Muscle layer of duodenum (tissue), 2 donors: ENCODE data around the gene CDC42BPB.

Source experiments
- H3K27ac ChIP-seq: one replicate; pipeline ENCODE4 v1.7.0; 2013; ENCODE audit warnings: mild to moderate bottlenecking, low read length
- H3K27me3 ChIP-seq: one replicate; pipeline ENCODE4 v1.7.0; 2013; ENCODE audit warnings: low read depth, mild to moderate bottlenecking, control low read depth, low read length
- H3K36me3 ChIP-seq, 2 donors: one replicate each; pipeline ENCODE4 v1.7.0; 2013; ENCODE audit warnings: low read length in 2 of 2, control low read depth in 1 of 2, mild to moderate bottlenecking in 1 of 2; ENCODE audit not compliant: insufficient read depth in 2 of 2, control insufficient read depth in 1 of 2
- H3K4me1 ChIP-seq, 2 donors: one replicate each; pipeline ENCODE4 v1.7.0; 2013; ENCODE audit warnings: low read length in 2 of 2, mild to moderate bottlenecking in 2 of 2, control low read depth in 1 of 2, moderate library complexity in 1 of 2; ENCODE audit not compliant: insufficient read depth in 2 of 2, control insufficient read depth in 1 of 2
- H3K4me3 ChIP-seq, 2 donors: one replicate each; pipeline ENCODE4 v1.7.0; 2013; ENCODE audit warnings: low read length in 2 of 2, low read depth in 1 of 2, mild to moderate bottlenecking in 1 of 2
- H3K9me3 ChIP-seq, 2 donors: one replicate each; pipeline ENCODE4 v1.7.0; 2013; ENCODE audit warnings: low read length in 2 of 2, control low read depth in 1 of 2, mild to moderate bottlenecking in 1 of 2; ENCODE audit not compliant: control insufficient read depth in 1 of 2
- donor health status: healthy.

Gene CDC42BPB

DNA sequence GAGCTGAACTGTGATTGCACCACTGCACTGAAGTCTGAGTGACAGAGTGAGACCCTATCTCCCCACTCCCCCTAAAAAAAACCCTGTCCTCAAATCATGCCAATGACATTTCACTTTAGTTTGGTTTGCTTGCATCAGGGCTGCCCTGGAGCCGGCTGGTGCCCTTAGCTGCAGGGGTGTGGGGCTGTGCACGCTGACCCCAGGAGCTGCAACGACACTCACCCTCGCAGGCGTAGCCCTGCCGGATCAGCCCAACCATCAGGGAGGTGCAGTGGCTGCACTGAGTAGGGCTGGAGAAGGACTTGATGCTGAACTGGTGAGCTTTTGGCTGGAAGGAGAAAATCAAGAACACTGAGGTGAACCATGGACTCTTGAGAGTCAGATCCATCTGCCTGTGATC is 105.1 kb downstream of the CDC42BPB start:
- H3K4me1 ChIP-seq, result peaks cover 0 to 25% of the 10 kb centered on the region in 2 donors
- peaks cover 63 to 79% of the 10 kb centered on the region in 2 donors for H3K36me3 ChIP-seq
- no peak overlapping the region for H3K4me3 ChIP-seq
- H3K27me3 ChIP-seq, result no peaks in the 10 kb centered on the region
- H3K27ac ChIP-seq, result no peak overlapping the region
- H3K9me3 ChIP-seq, result no peaks in the 10 kb centered on the region

DNA sequence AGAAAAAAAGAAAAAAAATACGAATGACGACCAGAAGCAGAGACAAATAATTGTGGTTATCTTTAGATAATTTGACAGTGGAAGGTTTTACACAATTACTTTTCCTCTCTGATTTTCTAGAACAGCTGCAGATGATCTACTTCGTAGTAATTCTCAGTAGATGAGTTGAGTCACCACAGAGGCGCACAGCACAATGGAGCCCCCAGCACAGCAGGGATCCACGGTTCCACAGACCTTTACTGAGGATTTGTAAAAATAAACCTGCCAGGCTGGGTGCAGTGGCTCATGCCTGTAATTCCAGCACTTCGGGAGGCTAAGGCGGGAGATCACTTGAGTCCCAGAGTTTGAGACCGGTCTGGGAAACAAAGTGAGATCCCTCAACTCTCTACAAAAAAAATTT is 105.5 kb downstream of the CDC42BPB start:
- H3K27ac ChIP-seq, result no peak overlapping the region
- peaks cover 0 to 25% of the 10 kb centered on the region in 2 donors for H3K4me1 ChIP-seq
- peaks cover 66 to 80% of the 10 kb centered on the region in 2 donors for H3K36me3 ChIP-seq
- no peaks in the 10 kb centered on the region for H3K27me3 ChIP-seq
- H3K4me3 ChIP-seq, result no peak overlapping the region
- no peaks in the 10 kb centered on the region for H3K9me3 ChIP-seq

DNA sequence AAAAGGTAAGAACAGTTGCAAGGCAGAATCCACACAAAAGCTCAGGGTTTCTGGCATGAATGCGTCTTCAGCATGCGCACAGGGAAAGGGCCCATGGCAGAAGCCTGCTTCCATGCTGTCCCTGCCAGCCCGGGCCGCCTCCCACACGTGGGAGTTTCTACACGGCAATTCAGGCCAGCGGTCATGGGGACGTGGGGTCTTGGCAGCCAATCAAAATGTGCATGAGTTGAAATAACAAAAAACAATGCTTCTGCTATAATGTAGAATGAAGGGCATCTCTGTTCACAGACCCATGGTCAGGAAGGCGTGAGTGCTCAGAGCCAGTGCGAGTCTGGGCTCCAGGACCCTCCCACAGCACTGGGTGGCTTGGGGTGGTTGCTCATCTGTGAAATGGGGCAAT is 106.3 kb downstream of the CDC42BPB start:
- Histone ChIP-seq H3K36me3 (peaks cover 66 to 81% of the 10 kb centered on the region in 2 donors), H3K27ac (no peak overlapping the region)

DNA sequence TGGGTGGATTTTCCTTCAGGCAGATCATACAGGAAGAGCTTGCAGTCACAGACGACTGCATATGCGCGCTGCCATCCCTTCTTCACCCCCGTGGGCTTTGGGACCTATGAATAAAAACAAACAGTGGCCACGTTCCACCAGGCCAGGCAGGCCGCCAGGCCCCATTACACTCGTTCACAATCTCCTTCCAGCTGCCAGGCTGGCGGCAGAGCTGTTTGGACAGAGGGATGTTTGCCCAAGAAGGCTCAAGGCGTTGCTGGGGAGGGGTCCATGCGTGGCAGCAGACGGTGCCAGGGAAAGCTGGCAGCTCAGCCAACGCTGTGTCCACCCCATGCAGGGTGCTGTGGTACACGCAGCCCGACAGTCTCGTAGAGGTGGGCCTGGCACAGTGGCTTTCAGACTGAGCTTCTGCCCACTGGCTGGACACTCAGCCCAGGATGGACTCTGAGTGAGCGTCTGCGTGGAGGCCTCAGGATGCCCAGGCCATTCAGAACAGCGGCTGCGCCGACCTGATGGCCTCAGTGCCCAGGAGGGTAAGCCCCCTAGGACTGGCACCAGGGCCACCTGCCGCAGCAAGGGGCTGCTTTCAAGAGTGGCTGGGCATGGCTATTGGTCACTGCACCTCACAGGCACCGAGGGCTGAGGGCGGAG is 107.4 kb downstream of the CDC42BPB start:
- H3K27me3 ChIP-seq, result no peaks in the 10 kb centered on the region
- H3K9me3 ChIP-seq, result no peaks in the 10 kb centered on the region
- no peak overlapping the region for H3K4me3 ChIP-seq
- peaks cover 69 to 90% of the 10 kb centered on the region in 2 donors for H3K36me3 ChIP-seq
- H3K4me1 ChIP-seq, result peaks cover 0 to 13% of the 10 kb centered on the region in 2 donors
- H3K27ac ChIP-seq, result no peak overlapping the region

More for the DNA sequence above, 106.3 kb downstream of the CDC42BPB start:
- Histone ChIP-seq H3K27me3 (no peaks in the 10 kb centered on the region), H3K4me3 (no peak overlapping the region), H3K4me1 (peaks cover 0 to 19% of the 10 kb centered on the region in 2 donors), H3K9me3 (no peaks in the 10 kb centered on the region)

DNA sequence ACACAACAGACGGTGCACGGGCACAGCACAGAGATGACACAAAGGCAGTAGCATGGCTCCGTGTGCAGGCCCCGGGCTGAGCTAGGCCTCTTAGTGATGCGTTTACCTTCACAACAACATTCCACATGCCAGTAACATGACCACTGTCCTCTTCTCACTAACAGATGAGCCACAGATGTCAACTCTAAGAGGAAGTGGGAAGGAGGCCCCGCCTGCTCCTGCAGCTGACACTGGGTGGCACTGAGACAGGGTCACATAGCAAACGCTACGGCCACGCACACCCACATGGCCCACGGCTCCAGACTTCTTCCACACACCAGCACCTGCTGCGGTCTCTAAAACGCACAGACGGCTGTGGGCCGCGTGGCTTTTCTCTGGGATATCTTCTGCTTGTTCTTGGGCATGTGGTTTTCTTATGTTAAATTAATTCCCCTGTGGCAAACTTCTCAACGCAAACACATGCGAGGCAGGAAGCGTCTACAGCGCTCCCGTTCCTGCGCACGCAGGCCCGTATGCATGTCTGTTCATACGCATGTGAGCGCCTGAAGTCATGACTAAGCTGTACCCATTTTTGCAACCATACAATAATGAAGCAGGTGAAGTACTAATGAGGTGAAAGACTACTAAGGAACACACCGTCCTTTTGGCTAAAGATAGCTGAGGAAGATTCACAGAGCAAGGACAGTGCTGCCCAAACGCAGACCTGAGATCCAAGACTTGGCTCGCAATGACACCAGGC is 108.1 kb downstream of the CDC42BPB start:
- peaks cover 64 to 90% of the 10 kb centered on the region in 2 donors for H3K36me3 ChIP-seq
- no peak overlapping the region for H3K27ac ChIP-seq

DNA sequence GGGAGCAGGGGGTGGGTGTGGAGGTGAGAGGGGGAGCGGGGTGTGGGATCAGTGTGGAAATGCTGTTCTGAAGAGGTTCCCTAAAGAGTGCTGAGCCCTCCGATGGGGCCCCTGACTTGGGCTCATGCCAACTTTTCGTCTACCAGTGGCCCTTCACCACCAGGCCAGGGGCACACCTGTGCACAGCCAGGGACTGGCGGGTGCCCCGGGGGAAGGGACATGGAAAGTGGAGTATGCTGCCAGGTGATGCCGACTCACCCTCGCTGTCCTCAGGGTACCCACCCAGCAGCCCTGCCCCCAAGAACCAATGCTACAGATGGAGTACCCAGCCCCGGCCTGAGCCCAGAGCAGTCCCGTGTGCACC is 108.7 kb downstream of the CDC42BPB start:
- Histone ChIP-seq H3K9me3 (no peaks in the 10 kb centered on the region), H3K4me3 (no peak overlapping the region), H3K27ac (no peak overlapping the region), H3K27me3 (no peaks in the 10 kb centered on the region), H3K36me3 (peaks cover 67 to 90% of the 10 kb centered on the region in 2 donors), H3K4me1 (peaks cover 0 to 13% of the 10 kb centered on the region in 2 donors)

More for the DNA sequence above, 108.1 kb downstream of the CDC42BPB start:
- Histone ChIP-seq H3K27me3 (no peaks in the 10 kb centered on the region), H3K4me1 (peaks cover 0 to 13% of the 10 kb centered on the region in 2 donors), H3K9me3 (no peaks in the 10 kb centered on the region), H3K4me3 (no peak overlapping the region)

DNA sequence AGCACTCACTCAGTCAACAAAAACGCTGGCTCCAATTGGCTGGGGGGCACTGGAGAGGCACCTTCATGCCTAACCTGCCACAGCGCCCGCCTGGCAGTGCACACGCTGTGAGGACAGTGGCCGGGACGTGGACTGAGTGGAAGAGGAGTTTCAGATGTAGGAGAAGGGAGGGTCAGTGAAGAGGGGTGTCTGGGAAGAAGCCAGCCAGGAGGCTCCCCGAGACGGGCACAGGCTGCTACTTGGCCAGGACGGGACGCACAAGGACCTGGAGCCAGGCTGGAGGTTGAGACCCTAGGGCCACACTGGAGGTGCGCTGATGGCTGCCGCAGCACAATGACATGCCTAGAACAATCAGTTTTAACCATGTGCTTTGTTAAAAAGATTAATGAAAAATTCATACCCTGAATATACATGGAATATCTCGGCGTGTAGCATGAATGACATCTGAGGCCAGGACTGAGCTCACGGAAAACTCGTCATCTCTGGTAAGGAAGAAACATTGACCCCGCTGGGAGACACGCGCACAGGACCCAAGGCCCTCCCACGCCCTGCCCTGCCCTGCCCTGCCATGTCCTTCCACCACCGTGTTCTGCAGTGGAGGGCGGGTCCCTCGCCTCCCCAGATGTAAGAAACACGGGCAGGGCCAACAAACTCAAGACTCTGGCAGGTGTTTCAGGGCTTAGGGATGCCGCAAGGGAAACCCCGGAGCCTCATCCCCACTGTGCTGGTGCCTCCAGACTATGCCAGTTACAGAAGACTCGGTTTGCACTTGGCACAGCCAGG is 109.8 kb downstream of the CDC42BPB start:
- peaks cover 0 to 13% of the 10 kb centered on the region in 2 donors for H3K4me1 ChIP-seq
- H3K9me3 ChIP-seq, result no peaks in the 10 kb centered on the region
- H3K4me3 ChIP-seq, result no peak overlapping the region
- no peaks in the 10 kb centered on the region for H3K27me3 ChIP-seq
- peaks cover 62 to 89% of the 10 kb centered on the region in 2 donors for H3K36me3 ChIP-seq
- no peak overlapping the region for H3K27ac ChIP-seq

DNA sequence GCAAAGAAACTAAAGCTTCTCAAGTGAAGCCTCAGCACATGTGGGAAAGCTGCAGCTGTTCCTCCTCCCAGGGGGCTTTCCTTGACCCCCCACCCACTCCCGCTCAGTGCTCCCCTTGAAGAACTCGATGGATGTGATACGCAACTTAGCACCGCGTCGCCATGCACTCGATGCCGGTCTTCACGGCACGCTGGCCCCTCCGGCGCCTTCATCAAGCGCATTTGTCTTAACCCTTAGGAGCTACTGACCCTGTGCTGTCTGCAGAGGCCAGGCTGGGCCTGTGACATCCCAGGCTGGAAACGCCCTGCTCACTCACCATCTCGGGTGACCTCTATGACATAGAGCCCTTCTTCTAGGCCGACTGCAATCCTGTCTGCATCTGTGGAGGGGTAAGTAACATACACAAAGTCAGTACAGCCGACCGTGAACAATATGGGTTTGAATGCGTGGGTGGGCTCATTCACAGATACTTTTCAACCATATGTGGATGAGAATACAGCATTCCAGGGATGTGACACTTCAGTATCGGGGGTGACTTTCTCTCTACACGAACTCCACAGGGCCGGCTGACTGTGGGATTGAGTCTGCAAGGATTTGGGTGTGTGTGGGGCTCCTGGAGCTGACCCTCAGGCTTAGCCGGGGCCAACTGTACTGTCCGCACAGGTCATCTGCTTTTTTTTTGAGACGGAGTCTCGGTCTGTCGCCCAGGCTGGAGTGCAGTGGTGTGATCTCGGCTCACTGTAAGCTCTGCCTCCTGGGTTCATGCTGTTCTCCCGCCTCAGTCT is 111.8 kb downstream of the CDC42BPB start:
- Histone ChIP-seq H3K4me1 (peaks cover 0 to 28% of the 10 kb centered on the region in 2 donors), H3K4me3 (no peak overlapping the region), H3K27me3 (no peaks in the 10 kb centered on the region), H3K36me3 (peaks cover 55 to 92% of the 10 kb centered on the region in 2 donors), H3K9me3 (no peaks in the 10 kb centered on the region), H3K27ac (no peak overlapping the region)

DNA sequence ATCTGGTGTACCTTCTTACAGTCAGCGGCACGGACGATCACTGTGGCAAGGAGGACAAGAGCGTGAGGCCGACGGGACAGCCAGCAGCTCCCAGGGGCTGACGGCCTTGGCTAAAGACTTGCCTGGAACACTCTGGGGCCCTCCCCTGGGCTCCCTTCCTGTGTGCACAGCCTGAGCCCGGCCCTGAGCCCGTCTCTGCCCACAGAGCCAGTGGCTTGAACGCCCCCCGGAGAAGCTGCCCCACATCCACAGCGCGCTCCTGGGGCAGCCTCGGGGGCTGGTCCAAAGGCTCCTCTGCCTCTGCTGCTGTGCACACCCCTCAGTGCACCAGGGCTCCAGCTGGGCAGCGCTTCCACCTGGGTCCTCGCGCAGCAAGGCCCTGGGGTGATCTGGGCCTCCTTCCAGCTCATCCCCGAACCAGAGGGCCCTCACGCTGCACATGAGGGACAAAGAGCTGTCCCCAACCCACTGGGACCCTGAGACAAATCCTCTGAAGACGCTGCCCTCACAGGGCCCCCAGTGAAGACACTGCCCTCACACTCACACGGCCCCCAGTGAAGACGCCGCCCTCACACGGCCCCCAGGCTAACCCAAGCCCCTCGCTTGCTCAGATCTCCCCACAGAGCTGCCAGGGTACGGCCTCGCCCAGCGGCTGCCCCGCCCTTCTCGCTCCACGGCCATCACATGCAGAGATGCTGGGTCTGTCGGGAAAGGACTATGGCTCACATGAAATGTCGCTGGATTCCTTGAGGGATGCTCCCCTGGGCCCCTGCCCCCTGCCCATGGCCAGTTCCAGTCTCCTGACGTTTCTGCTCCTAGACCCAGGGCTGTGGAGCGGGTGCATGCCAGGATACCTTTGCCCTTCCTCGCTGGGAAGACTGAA is 112.7 kb downstream of the CDC42BPB start:
- H3K36me3 ChIP-seq, result peaks cover 48 to 90% of the 10 kb centered on the region in 2 donors
- no peaks in the 10 kb centered on the region for H3K9me3 ChIP-seq
- no peaks in the 10 kb centered on the region for H3K27me3 ChIP-seq
- peaks cover 0 to 28% of the 10 kb centered on the region in 2 donors for H3K4me1 ChIP-seq
- H3K27ac ChIP-seq, result no peak overlapping the region
- H3K4me3 ChIP-seq, result no peak overlapping the region

DNA sequence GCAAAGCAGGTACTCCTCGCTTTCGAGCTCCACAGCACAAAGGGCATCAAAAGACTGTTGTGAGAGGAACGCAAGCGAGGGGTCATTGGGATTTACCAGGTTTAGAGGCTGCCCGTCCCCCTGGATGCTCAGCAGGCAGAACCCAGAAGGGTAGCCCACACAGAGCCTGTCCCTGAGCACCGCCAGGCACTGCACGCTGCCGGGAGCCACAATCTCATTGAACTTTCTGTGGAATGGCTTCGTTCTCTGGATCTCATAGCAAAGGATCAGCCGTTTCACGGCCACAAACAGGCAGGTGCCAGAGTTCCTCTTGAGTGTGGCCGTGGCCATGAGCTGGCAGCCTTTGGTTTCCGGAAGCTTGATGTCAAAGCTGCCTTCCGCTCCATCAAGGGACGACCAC is 113.4 kb downstream of the CDC42BPB start:
- H3K27ac ChIP-seq, result no peak overlapping the region
- peaks cover 41 to 90% of the 10 kb centered on the region in 2 donors for H3K36me3 ChIP-seq
- no peaks in the 10 kb centered on the region for H3K27me3 ChIP-seq
- H3K4me1 ChIP-seq, result peaks cover 0 to 22% of the 10 kb centered on the region in 2 donors
- H3K4me3 ChIP-seq, result no peak overlapping the region
- H3K9me3 ChIP-seq, result no peaks in the 10 kb centered on the region
